Smooth muscle cell (in vitro differentiated cells): ENCODE results near the gene EGLN3. TPM values are rescaled to one million over a fixed set of nuclear protein-coding genes. Genes with fewer than 3 reads are reported as not detected.

ENCODE experiments used
- DNase-seq: peaks from one replicate; lab custom pipeline; 2025; ENCODE audit not compliant: unreplicated experiment; lab: John Stamatoyannopoulos, UW
- H2AFZ ChIP-seq: fragments of 200-600 bp; sonication (generic); 2 replicates; pipeline ENCODE4 v1.6.0; 2016; ENCODE audit warnings: antibody characterized with exemption, low read depth, mild to moderate bottlenecking
- H3F3A ChIP-seq: fragments of 200-600 bp; sonication (generic); 2 replicates; pipeline ENCODE4 v1.6.0; 2017; ENCODE audit warnings: antibody characterized with exemption, low read depth
- H3K27ac ChIP-seq: fragments of 200-600 bp; sonication (generic); 2 replicates; pipeline ENCODE4 v1.5.1; 2016; ENCODE audit warnings: low read depth, mild to moderate bottlenecking
- H3K27me3 ChIP-seq: fragments of 200-600 bp; sonication (generic); 2 replicates; pipeline ENCODE4 v1.6.1; 2016; ENCODE audit warnings: low read depth, mild to moderate bottlenecking
- H3K36me3 ChIP-seq: fragments of 200-600 bp; sonication (generic); 2 replicates; pipeline ENCODE4 v1.5.1; 2016; ENCODE audit warnings: low read depth
- H3K4me1 ChIP-seq: fragments of 200-600 bp; sonication (generic); 2 replicates; pipeline ENCODE4 v1.5.1; 2016; ENCODE audit warnings: low read depth
- H3K4me2 ChIP-seq: fragments of 200-600 bp; sonication (generic); 2 replicates; pipeline ENCODE4 v1.6.0; 2016; ENCODE audit warnings: mild to moderate bottlenecking
- H3K4me3 ChIP-seq: fragments of 200-600 bp; sonication (generic); 2 replicates; pipeline ENCODE4 v1.5.1; 2016; ENCODE audit warnings: mild to moderate bottlenecking
- H3K79me2 ChIP-seq: fragments of 200-600 bp; sonication (generic); 2 replicates; pipeline ENCODE4 v1.6.0; 2016; ENCODE audit warnings: low read depth, mild to moderate bottlenecking
- H3K9ac ChIP-seq: fragments of 200-600 bp; sonication (generic); 2 replicates; pipeline ENCODE4 v1.6.0; 2016; ENCODE audit warnings: low read depth
- H3K9me3 ChIP-seq: fragments of 200-600 bp; sonication (generic); replicated peaks from 2 replicates; pipeline ENCODE4 v1.5.1; 2016; ENCODE audit warnings: low read depth
- H4K20me1 ChIP-seq: fragments of 200-600 bp; sonication (generic); 2 replicates; pipeline ENCODE4 v1.6.0; 2016; ENCODE audit warnings: low read depth
- WGBS: methylation state at CpG from one replicate; pipeline ENCODE4 v1.1.7; 2016; ENCODE audit warnings: low lambda C conversion rate; 5-methylcytosine and 5-hydroxymethylcytosine counted together
- polyA plus RNA-seq: library from polyadenylated mRNA; unstranded; fragments of >200 nt; fragmentation: Nextera tagmentation; extraction: Ambion mirVana; gene quantifications from 2 replicates; pipeline ENCODE4 v1.2.1, GENCODE V29; 2016
- total RNA-seq: library from RNA; depleted of rRNA; stranded (reverse); fragments of >200 nt; gene quantifications from 2 replicates; pipeline ENCODE4 v1.2.3, GENCODE V29; 2014
- TF ChIP-seq, protein P1 (sequence below): fragments of 200-600 bp; sonication (generic); IDR thresholded peaks from 2 replicates; pipeline ENCODE4 v1.5.1; 2017; ENCODE audit warnings: borderline replicate concordance, mild to moderate bottlenecking, antibody characterized with exemption; ENCODE audit not compliant: insufficient read depth, poor library complexity, severe bottlenecking

Gene EGLN3
- total and polyA plus RNA-seq, 2 experiments from 2014 or later, result 127 to 146 TPM

DNA sequence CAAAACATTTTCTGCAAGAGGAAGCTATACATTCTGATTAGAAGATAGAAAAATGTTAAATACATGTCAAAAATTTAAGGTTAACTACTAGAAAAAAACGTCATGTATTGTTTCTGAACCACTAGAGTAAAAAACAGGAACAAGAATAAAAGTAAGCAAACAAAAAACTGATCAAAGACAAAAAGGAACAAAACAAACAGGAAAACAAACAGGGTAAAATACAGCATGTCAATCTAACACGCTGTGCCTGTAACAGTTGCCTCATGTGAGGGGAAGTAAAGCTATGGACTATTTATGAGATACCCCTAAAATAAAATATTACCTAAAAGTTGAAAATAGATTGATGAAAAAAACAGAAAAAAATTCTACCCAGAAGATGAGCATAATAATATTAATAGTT, 43.9 kb downstream of the EGLN3 start:
- Histone ChIP-seq H3K4me2 (no peak overlapping the region), H3F3A (no peaks in the 10 kb centered on the region), H3K9me3 (no peaks in the 10 kb centered on the region), H2AFZ (no peak overlapping the region), H3K4me1 (peaks cover 7% of the 10 kb centered on the region), H3K79me2 (no peaks in the 10 kb centered on the region), H3K36me3 (no peaks in the 10 kb centered on the region), H3K4me3 (no peak overlapping the region), H3K27me3 (no peaks in the 10 kb centered on the region), H4K20me1 (no peaks in the 10 kb centered on the region), H3K9ac (no peak overlapping the region), H3K27ac (no peak overlapping the region)
- WGBS, result 86% methylated on average over 2 of the region's 2 CpGs
- TF ChIP-seq, protein P1, sequence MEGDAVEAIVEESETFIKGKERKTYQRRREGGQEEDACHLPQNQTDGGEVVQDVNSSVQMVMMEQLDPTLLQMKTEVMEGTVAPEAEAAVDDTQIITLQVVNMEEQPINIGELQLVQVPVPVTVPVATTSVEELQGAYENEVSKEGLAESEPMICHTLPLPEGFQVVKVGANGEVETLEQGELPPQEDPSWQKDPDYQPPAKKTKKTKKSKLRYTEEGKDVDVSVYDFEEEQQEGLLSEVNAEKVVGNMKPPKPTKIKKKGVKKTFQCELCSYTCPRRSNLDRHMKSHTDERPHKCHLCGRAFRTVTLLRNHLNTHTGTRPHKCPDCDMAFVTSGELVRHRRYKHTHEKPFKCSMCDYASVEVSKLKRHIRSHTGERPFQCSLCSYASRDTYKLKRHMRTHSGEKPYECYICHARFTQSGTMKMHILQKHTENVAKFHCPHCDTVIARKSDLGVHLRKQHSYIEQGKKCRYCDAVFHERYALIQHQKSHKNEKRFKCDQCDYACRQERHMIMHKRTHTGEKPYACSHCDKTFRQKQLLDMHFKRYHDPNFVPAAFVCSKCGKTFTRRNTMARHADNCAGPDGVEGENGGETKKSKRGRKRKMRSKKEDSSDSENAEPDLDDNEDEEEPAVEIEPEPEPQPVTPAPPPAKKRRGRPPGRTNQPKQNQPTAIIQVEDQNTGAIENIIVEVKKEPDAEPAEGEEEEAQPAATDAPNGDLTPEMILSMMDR, result no peak
- no peak for DNase-seq

DNA sequence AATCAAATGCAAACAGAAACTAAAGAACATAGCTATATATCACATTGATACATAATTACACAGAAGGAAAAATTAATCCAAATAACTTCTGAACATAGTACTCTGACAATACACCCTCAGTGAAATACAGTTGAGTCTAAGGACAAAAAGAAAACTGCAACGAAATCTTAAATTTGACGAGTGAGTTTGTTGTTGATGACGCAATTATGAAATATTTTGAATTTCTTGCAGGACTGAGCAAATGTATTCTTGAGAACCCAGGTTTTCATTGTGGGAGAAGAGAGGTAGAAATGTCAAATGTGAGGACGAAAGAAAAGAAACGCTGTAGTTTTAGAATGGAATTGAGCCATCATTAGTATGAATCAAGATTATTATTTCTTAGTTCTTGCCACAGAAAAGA, 46.3 kb downstream of the EGLN3 start:
- no peaks in the 10 kb centered on the region for H3F3A ChIP-seq
- H3K4me2 ChIP-seq, result no peak overlapping the region
- no peak overlapping the region for H3K4me3 ChIP-seq
- peaks cover 7% of the 10 kb centered on the region for H3K4me1 ChIP-seq
- H2AFZ ChIP-seq, result no peak overlapping the region
- H3K27me3 ChIP-seq, result no peaks in the 10 kb centered on the region
- no peaks in the 10 kb centered on the region for H4K20me1 ChIP-seq
- TF ChIP-seq, protein P1, result no peak
- H3K9me3 ChIP-seq, result no peaks in the 10 kb centered on the region
- no peak overlapping the region for H3K27ac ChIP-seq
- H3K36me3 ChIP-seq, result no peaks in the 10 kb centered on the region
- H3K79me2 ChIP-seq, result no peaks in the 10 kb centered on the region
- WGBS, result 96% methylated on average over 5 of the region's 5 CpGs
- H3K9ac ChIP-seq, result no peak overlapping the region
- no peak for DNase-seq

DNA sequence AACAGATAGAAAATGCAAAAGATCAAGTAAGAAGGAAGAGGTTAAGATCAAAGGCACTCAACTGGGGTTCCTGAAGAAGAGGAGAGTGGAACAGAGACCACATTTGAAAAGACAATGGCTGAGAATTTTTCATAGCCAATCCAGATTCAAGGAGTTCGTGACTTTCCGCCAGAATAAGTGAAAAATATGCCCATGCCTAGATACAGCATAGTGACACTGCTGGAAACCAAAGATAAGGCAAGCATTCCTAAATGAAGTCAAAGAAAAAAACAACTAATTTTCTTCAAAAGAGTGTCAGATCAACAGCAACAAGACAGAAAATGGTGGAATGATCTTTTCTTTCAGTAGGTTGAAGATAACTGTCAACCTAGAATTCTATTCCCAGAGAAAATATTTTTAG, 47.5 kb downstream of the EGLN3 start:
- DNase-seq, result no peak
- TF ChIP-seq, protein P1, result no peak
- peaks cover 7% of the 10 kb centered on the region for H3K4me1 ChIP-seq
- H4K20me1 ChIP-seq, result no peaks in the 10 kb centered on the region
- H3K4me2 ChIP-seq, result no peak overlapping the region
- no peak overlapping the region for H3K9ac ChIP-seq
- no peaks in the 10 kb centered on the region for H3F3A ChIP-seq
- no peak overlapping the region for H2AFZ ChIP-seq
- no peak overlapping the region for H3K27ac ChIP-seq
- H3K79me2 ChIP-seq, result no peaks in the 10 kb centered on the region
- no peaks in the 10 kb centered on the region for H3K36me3 ChIP-seq
- H3K4me3 ChIP-seq, result no peak overlapping the region
- 93% methylated on average over 2 of the region's 2 CpGs for WGBS
- H3K27me3 ChIP-seq, result no peaks in the 10 kb centered on the region
- H3K9me3 ChIP-seq, result no peaks in the 10 kb centered on the region

DNA sequence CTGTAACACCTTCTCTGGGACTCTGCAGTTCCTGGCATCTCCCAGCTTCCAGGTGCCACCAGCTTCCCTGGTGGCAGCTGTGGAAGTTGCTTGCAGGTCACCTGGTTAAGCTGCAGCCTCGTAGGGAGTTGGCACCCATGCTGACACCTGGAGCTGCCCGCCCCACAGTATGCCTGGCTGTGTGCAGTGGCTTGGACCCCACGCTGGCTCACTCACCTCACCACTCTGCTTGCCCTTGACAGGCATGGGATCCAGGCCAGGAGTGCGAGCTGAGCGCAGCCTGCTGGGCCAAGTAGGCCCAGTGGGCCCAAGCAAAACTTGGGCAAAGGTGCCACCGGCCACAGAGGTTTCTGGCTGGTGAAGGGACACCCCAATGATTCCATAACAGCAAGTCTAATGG, 48.5 kb downstream of the EGLN3 start:
- 97% methylated on average over 6 of the region's 6 CpGs for WGBS
- Histone ChIP-seq H3K9me3 (no peaks in the 10 kb centered on the region), H3K36me3 (no peaks in the 10 kb centered on the region), H3K79me2 (no peaks in the 10 kb centered on the region), H3K4me2 (no peak overlapping the region), H2AFZ (no peak overlapping the region), H4K20me1 (no peaks in the 10 kb centered on the region), H3F3A (no peaks in the 10 kb centered on the region), H3K27ac (no peak overlapping the region), H3K27me3 (no peaks in the 10 kb centered on the region), H3K4me1 (no peaks in the 10 kb centered on the region), H3K4me3 (no peak overlapping the region), H3K9ac (no peak overlapping the region)
- no peak for DNase-seq
- TF ChIP-seq, protein P1, result no peak
